GM19193 (cell line): ENCODE data around the gene JAKMIP1.

Source experiments
- POLR2A ChIP-seq: IDR thresholded peaks from 4 replicates; pipeline ENCODE4 v1.6.1; 2011; ENCODE audit not compliant: insufficient read depth, insufficient read length; ENCODE audit errors: extremely low read depth

Gene JAKMIP1

GRCh38 chr4:6232836-6233785 is 32.8 kb upstream of the JAKMIP1 start:
- TF ChIP-seq POLR2A, result no peak

DNA sequence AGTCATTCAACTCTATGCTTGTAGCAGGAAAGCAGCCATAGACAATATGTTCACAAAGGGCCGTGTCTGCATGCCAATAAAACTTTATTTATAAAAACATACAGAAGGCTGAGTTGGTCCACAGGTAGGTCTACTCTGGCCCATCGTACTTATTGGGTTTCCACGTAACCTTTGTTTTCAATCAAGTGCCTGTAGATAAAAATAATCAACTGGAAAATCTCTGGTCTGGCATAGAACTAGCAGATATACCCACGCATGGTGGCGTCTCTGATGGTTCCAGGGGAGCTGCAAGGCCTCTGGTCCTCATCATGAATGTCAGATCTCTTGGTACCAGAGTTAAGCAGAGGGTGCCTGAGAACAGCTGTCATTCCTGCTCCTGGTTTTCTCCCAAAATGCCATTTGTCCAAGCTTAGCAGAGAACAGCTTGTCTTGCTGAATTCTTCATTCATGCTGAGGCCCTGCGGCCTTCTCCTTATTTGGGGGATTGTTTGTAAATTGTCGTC is 31.4 kb upstream of the JAKMIP1 start:
- TF ChIP-seq POLR2A, result no peak

DNA sequence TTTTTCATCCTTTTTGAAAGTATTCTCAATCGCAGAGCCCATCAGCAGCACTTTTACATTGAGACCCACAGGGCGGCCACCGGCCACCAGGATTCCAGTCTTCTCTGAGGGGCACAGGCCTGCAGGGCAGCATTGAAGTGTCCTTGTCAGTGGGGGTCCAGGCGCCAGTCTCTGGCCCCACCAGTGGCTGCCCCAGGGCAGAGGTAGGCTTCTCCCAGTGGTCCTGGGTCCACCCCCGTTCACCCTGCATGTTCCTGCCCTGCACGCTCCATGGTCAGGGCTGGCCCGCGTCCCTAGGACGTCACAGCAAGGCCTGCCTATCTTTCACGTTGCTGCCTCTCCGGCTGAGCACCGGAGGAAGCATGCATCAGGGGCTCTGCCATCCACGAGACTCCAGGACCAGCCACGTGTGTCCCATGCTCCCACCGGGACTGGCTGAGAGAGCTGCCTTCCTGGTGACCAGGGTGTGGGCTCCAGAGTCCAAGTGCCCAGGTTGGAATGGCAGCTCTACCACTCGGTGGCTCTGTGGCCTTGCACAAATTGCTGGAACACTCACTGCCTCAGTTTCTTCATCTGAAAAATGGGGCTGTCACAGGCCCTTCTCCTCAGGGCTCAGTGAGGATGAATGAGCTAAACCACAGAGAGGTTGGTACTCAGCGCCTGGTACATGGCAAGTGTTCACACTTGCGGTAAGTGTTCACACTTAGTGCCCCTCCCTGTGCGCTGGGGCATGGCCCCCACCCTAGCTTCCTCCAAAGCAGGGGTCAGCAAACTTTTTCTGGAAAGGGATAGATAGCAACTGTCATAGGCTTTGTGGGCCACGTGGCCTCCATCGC is 30.7 kb upstream of the JAKMIP1 start:
- TF ChIP-seq POLR2A, result no peak

- no peak for TF ChIP-seq POLR2A
Measured at GRCh38 chr4:6230502-6230785, 30.1 kb upstream of the JAKMIP1 start.

- no peak for TF ChIP-seq POLR2A
Measured at GRCh38 chr4:6229671-6230501, 29.5 kb upstream of the JAKMIP1 start.

DNA sequence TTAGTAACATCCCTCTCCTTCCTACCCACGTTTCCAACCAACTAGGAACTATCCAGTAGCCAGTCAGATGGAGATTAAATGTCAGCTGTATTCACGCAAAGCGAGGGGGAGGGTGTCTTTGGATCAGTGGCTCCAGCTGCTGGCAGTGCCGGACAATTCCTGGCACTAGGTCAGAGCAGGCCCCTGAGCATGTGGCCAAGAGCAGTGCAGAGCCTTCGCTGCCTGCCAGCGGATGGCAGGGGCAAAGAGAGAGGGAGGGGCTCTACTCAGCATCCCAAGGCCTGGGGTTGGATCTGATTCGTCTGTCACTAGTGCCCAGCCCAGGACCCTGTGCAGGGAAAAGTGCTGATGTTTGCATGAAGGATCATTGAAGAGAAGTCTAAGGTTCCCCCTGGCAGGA is 28.7 kb upstream of the JAKMIP1 start:
- TF ChIP-seq POLR2A, result no peak

DNA sequence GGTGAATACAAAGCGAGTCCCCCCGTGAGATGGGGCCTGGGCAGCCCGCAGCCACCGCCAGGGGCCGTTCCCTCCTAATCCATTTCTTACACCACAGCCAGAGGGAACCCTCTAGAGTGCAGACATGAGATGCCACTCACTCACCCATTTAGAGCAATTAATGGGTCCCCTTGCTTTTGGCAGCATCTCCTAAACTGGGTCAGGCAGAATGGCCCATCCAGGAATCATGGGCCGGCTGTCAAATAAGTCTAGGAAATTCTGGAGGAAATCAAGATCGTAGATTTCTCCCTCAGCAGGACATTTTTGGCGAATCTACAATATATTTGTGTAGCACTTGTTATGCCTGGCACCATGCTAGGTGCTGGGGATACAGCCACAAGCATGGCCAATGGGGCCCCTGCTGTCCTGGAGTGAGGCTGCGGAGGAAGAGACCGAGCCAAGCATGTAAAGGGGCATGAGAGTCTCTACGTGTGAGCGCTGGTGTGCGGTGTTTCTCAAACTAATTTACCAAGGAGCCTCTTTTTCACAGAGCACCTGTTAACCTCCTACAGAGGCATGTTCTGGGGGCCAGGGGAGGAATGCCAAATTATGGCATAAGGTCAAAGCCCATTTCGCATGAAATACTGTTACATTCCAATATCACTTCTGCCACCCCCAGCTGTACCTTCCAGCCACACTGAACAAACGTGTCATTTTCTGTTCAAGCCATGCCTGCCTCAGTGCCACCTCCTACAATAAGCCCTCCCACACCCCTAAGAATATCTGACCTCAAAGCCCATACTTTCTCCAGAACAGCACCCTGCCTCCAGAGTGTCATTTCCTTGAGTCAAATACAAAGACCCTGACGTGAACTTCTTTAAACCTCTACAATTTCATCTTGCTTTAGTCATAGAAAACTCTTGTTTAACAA is 28.1 kb upstream of the JAKMIP1 start:
- TF ChIP-seq POLR2A, result no peak

GRCh38 chr4:6227412-6228157 is 27.2 kb upstream of the JAKMIP1 start:
- TF ChIP-seq POLR2A, result no peak

DNA sequence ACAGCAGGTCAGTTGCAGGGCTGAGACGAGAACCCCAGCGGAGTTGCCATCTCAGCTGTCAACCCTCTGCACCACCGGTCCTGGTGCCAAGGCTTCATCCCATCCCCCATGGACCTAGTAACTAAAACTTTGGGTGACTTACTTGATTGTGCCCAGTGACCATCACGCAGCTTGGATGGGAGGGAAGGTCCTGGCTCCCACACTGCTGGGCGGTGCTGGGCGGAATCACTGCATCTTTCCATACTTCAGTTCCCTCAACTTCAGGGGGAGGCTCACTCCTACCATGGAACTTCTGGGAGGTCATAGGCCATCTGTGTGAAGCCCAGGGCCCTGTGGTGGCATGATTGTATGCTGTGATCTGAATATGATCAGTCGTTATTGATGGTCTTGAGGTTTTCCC is 26.2 kb upstream of the JAKMIP1 start:
- TF ChIP-seq POLR2A, result no peak

DNA sequence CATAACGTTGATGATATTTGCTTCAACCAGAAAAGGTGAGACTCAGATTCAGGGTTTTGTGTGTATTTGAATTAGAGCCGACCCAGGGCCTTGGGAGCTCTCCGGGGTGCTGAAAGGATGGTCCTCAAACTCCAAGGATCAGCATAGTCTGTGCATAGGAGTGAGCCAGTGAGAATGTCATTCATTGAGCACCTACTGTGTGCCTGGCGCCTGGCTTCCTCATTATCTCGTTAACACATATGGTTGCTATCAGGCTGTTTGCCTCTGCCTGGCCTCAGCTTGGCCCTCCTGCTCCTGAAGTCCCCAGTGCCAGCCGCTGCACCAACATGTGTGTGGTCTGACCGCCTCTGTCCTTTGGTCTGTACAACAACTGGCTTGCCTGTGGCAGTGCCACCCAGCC is 25.1 kb upstream of the JAKMIP1 start:
- TF ChIP-seq POLR2A, result no peak

- TF ChIP-seq POLR2A, result no peak
Measured at GRCh38 chr4:6224735-6225134, 24.4 kb upstream of the JAKMIP1 start.

DNA sequence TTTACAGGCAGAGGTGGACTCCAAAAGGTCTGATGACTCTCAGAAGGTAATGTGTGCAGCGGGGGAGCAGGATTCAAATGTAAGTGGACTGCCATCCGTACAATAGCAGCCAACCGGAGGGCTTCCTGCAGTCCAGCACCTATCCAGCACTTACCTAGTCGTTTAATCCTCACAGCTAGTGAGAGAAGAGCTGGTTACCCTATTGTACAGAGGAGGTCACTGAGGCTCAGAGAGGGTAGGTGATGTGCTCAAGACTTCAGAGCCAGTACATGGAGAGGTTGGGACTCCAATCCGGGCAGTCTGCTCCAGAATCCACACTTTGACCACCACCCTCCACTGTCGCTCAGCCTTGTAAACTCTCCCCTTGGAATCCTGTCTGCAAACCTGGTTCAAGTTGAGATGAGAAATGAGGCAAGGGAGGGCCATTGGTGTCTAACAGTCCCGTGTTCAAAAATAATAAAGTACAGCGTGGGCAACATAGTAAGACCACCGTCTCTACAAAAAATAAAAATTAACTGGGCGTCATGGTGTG is 22.5 kb upstream of the JAKMIP1 start:
- no peak for TF ChIP-seq POLR2A
